NCI-H524 treated with DMSO at 0.1 percent for 48 hours (cell line): ENCODE results near the gene ANKRD13D.
A peak's percentile ranks its signal among the peaks of the same experiment; 100 is the strongest.

Experiments used
- DNase-seq: peaks from one replicate; lab custom pipeline; 2025; lab: John Stamatoyannopoulos, UW

ANKRD13D gene

DNA sequence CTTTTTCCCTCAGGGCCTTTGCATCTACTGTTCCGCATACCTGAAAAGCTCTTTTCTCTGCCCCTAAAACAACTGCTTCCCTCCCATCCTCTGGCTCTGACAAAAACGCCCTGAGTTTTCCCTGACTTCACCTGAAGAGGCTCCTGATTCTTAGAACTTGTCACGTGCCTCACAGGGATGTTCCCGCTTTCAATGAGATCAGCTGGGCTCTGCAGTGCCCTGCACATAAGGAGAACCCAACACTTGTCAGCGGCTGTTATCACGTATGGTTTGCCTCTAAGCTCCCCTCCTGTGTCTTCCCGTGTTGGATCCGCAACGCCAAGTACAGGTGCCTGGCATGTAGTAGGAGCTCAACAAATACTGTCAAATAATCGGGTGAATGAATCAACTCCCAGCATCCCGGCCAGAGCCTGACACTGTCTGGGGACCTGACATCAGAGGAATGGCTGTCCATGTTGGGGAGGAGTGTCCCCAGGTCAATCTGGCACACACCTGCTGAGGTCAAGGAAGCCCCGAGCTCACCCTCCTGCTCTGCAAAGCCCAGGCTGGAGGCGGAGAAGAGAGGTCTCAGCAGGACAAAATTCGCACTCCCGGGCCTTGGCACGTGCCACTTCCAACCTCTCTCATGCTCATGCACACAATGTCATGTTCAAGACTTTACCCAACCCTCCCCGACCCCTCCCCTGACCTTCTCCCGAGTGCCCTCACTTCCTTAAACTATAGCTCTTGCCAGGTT lies 27.0 kb upstream of the ANKRD13D start:
- no peak for DNase-seq

GRCh38 chr11:67262731-67263675 lies 26.1 kb upstream of the ANKRD13D start:
- DNase-seq, result peak; percentile 25

- DNase-seq, result no peak
These were observed 24.8 kb upstream of the ANKRD13D start for GRCh38 chr11:67264260-67264659.

- DNase-seq, result no peak
These were observed 24.0 kb upstream of the ANKRD13D start for GRCh38 chr11:67264877-67265632.

GRCh38 chr11:67265633-67266448 lies 23.3 kb upstream of the ANKRD13D start:
- no peak for DNase-seq

DNA sequence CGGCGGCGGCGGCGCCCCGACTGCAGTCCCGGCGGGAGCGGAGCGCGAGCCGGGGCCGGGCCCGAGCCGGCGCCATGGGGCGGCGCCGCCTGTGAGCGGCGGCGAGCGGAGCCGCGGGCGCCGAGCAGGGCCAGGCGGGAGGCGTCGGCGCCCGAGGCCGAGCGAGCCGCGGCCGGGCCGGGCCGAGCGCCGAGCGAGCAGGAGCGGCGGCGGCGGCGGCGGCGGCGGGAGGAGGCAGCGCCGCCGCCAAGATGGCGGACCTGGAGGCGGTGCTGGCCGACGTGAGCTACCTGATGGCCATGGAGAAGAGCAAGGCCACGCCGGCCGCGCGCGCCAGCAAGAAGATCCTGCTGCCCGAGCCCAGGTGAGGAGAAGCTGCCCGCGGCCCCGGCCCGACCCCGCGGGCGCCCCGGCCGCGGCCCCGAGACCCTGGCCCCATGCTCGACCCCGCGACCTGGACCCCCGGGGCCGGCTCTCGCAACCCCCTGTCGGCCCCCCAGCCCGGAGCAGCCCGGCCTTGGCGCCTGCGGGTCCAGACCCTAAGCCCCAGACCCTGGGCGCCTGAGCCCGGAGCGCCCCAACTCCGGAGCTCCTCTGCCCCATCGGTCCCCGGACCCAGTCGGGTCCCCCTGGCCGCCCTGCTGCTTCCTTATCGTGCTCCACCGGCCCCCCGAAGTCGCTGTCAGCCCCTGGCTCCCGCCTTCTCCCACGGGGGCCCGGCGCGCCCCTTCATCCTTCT lies 22.5 kb upstream of the ANKRD13D start, which contains the start of gene GRK2:
Gene GRK2 (plus strand): TSS at position 25 of the 739 bp plus-strand sequence. CDS start 227 bp downstream, at position 252.
- DNase-seq, result no peak

DNA sequence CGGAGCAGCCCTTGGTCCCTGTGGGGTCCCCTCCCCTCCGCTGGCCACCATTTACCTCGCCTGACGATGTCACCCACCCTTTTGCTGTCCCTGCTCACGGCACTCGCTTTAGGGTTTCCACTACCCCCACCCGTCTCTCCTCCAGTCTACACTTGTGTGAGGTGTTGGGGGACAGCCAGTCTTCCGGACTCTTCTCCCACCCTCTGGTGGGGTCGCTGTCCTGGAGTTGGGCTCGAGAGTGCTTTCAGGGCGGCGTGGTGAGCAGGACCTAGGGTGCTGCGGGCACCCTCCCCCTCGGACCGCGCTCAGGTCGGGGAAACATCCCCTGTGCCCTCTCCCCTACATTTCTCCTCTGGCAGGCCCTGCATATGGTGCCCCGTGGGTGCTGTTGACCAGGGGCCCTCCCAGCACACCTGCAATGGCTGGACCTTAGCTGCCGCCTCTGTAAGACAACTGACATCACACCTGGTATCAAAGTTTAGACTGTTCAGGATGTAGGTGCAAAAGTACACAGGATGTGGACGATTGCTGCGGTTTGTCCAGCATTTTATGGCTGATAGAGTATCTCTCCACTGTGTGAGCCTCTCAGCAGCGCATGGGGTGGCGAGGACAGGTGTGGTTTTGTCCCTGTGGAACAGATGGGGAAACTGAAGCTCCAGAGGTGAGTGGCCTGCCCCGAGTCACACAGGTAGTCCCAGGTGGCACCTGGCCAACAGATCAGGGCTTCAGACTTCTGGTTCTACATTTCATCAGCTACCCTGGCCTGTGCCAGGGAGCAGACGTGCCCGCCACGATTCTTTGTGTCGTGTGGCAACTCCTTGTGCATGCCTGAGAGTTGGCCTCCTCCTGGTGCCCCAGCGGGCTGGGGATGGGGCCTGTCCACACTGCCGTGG lies 21.7 kb upstream of the ANKRD13D start:
- DNase-seq, result no peak

GRCh38 chr11:67268081-67268961 lies 20.8 kb upstream of the ANKRD13D start:
- no peak for DNase-seq

GRCh38 chr11:67268962-67269268 lies 20.2 kb upstream of the ANKRD13D start:
- no peak for DNase-seq

DNA sequence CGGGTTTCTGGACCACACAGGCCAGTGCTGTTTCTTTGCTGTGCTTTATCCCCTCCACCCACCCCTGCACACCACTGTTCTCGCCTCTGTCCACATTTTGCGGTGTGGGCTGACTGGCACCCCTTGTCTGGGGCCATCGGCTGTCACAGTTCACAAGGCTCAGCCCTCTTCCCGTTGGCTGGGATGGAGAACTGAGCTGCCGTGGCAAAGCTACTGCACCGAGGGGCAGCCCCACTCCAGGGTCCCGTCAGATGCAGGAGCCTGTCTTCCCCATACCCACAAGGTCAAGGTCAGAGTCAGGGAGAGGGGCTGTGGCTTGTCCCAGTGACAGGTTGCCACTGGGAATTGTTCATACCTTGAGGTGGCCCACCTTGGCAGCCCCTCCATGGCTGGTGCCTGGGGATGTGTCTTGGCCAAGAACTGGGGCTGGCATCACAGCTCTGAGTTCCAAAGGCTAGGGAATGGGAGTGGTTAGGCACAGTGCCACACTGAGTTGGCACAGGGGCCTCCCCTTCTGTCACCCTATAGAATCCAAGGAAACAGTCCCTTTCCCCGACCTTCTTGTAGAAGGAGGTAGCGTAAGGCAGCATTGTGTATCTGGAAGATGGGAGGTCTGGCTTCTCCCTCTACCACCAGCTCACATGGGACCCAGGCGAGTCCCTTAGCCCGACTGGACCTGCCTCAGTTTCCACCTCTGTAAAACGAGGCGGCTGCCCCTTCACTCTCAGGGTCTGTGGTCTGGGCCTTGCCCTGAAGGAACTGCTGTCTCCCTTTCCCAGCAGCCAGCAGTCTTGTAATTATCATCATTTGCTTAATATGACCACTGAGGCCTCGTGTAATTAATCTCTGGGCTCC lies 19.5 kb upstream of the ANKRD13D start:
- DNase-seq, result no peak

GRCh38 chr11:67270256-67271204 lies 18.6 kb upstream of the ANKRD13D start:
- no peak for DNase-seq

GRCh38 chr11:67271205-67271540 lies 17.9 kb upstream of the ANKRD13D start:
- DNase-seq, result no peak

DNA sequence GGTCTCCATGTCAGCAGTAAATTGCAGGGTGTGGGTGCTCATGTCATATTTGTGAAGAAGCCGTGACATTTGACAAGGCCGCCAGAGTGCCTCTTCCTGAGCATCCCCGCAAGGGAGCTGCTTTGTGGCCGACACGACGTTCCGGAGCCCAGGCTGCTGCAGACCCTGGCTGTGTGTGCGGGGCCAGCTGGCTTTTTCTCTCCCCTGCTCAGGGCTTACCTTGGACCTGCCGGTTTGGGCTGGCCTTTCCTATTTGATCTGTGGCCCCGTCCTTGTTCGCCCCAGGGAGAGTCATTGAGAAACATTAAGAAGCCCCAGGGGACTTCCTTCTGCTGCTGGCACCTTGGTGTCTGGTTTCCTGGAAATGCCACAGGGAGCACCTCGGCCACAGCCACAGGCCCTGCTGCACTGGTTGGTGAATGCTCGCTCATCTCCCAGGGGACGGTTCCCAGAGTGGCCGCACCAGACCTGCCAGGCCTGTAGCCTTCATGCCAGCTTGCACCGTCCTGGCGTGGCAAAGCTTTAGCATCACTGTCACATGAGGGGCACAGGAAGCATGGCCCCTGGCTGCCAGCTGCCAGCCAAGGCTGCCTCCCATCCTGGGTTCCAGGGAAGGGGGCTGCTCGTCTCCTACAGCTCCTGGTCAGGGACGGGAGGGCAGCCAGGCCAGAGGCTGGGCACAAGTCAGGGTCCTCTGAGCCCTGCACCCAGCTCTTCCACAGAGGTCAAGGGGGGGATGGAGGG lies 17.4 kb upstream of the ANKRD13D start:
- no peak for DNase-seq

DNA sequence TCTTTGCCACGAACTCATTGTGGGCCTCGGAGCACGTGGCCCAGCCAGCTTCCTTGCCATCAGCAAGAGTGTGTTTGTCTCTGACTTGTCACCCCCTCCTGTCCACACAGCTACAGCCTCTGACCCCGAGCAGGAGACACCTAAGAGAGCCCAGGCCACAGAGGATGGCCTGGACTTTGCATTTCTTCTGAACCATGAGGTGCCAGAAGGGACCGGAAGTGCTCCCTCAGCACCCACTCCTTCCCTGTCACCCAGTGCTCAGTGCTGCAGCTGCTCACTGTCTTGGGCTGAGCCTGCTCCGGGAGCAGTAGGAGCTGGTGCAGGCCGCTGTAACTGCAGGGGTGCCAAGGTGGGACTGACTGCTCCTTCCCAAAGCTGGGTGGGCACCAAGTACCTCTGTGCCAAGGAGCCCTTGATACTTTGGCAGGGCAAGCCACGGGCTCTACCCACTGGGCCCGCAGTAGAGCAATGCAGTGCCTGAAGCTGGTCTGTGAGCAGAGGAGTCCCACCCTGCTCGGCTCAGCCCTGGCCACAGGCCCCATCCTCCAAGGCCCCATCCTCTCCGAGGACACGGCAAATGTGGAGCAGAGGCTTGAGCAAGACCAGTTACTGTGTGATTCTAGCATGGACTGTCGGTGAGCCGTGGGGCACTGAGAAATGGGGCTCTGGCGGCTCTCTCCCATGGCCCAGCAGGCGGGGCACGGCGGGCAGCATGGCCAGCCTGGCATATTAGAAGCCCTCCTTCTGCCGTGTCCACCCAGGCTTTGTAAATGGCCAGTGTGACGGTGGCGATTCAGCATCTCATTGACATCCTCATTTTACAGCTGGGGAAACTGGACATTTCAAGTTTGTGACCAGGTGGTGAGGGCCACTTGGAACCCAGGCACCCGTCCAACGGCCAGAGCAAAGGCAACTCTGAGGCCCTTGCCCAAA lies 16.5 kb upstream of the ANKRD13D start:
- DNase-seq, result no peak
